Measurements from ENCODE around the gene REPIN1. TPM values are rescaled to one million over a fixed set of nuclear protein-coding genes. Genes with fewer than 3 reads are reported as not detected.

REPIN1 gene
- total RNA-seq, 1 donor from 2014 or later, result 148 TPM

DNA sequence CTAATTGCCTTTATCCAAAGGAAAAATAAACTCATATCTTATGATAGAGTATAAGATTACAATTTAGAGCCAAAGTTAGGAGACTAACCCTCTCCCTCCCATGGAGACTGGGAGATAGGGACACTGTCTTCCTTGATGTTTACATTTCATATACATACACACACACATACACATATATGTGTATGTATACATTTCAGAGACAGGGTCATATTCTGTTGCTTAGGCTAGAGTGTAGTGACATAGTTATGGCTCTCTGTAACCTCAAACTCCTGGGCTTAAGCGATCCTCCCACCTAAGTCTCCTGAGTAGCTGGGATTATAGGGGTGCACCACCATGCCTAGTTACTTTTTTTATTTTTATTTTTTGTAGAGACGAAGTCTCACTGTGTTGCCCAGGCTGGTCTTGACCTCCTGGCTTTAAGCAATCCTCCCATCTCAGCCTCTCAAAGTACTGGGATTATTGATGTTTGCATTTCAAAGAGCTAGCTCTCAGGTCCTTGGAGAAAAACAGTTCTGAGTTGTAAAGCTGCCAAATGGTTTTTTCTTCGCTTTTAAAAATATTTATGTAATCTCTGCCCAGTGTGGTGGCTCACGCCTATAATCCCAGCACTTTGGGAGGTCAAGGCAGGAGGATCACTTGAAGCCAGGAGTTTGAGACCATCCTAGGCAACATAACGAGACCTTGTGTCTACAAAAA lies 8.1 kb upstream of the REPIN1 start:
- TF ChIP-seq, protein P1, sequence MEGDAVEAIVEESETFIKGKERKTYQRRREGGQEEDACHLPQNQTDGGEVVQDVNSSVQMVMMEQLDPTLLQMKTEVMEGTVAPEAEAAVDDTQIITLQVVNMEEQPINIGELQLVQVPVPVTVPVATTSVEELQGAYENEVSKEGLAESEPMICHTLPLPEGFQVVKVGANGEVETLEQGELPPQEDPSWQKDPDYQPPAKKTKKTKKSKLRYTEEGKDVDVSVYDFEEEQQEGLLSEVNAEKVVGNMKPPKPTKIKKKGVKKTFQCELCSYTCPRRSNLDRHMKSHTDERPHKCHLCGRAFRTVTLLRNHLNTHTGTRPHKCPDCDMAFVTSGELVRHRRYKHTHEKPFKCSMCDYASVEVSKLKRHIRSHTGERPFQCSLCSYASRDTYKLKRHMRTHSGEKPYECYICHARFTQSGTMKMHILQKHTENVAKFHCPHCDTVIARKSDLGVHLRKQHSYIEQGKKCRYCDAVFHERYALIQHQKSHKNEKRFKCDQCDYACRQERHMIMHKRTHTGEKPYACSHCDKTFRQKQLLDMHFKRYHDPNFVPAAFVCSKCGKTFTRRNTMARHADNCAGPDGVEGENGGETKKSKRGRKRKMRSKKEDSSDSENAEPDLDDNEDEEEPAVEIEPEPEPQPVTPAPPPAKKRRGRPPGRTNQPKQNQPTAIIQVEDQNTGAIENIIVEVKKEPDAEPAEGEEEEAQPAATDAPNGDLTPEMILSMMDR (IDR thresholded peaks at IDR 0.05; ENCODE audit: unreplicated experiment), result no peak
- Mint-ChIP-seq H3K4me3 (ENCODE audit: low read depth) (no peak overlapping the region), H3K4me1 (ENCODE audit: low read depth) (peaks cover 4% of the 10 kb centered on the region), H3K27ac (no peak overlapping the region), H3K36me3 (ENCODE audit: insufficient read depth) (no peaks in the 10 kb centered on the region), H3K27me3 (peaks cover 14% of the 10 kb centered on the region), H3K9me3 (ENCODE audit: low read depth) (no peaks in the 10 kb centered on the region)
- DNase-seq (ENCODE audit: low spot score, unreplicated experiment), result no peak

DNA sequence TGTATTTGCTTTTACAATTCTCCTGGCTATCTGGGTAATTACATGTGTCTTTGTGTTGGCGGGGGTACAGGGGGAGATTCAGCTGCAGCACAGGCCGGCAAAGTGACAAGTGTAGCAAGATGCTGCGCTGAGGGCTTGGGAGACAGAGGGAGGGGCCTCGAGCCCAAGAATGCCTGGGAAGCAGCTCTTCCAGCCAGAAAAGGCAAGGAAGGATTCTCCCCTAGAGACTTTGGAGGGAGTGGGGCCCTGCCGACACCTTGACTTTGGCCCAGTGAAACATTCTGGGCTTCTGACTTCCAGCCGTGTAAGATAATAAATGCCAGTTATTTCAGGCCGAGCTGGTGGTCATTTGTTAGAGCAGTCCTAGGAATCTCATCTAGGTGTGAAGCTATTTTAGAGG lies 7.2 kb upstream of the REPIN1 start:
- H3K27ac Mint-ChIP-seq, result no peak overlapping the region
- TF ChIP-seq, protein P1 (IDR thresholded peaks at IDR 0.05; ENCODE audit: unreplicated experiment), result no peak
- no peaks in the 10 kb centered on the region for H3K9me3 Mint-ChIP-seq (ENCODE audit: low read depth)
- H3K27me3 Mint-ChIP-seq, result peaks cover 14% of the 10 kb centered on the region
- no peak for DNase-seq (ENCODE audit: low spot score, unreplicated experiment)
- H3K36me3 Mint-ChIP-seq (ENCODE audit: insufficient read depth), result no peaks in the 10 kb centered on the region
- peaks cover 5% of the 10 kb centered on the region for H3K4me1 Mint-ChIP-seq (ENCODE audit: low read depth)
- H3K4me3 Mint-ChIP-seq (ENCODE audit: low read depth), result no peak overlapping the region

DNA sequence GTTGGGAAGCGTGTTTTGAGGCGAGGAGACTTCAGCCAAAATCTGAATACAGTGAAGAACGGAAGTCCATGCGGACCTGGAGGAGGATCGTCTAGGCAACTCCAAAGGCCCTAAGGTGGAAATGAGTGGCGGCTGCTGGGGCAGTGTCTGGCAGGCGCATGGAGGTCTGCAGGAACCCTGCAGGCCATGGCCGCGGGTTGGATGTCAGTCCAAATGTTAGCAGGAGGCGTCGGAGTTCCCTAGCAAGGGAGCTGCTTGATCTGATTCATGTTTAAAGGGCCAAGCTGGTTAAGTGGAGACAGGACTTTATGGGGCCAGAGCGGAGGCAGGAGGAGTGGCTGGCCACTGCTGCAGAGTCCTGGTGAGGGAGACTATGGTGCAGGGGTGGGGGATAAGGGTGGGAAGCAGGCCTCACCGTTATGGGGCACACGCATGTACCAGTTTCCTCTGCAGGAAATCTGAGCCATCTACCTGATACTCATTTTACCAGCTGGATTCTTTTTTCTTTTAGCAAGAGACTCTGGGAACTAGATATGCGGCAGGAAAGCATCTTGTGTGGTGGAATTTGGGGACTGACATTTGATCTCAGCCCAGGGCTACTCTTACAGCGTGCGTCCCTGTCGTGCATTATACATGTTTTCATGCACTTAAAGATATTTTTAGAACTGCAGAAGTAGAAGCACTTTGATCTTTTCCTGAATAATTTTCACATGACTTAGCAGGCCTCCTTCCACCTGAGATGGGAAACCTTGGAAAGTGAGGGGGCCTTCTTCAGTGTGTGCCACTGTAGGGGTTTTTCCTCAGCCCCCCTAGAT lies 6.6 kb upstream of the REPIN1 start:
- Mint-ChIP-seq H3K4me3 (ENCODE audit: low read depth) (no peak overlapping the region), H3K27me3 (peaks cover 14% of the 10 kb centered on the region), H3K36me3 (ENCODE audit: insufficient read depth) (no peaks in the 10 kb centered on the region), H3K9me3 (ENCODE audit: low read depth) (no peaks in the 10 kb centered on the region), H3K27ac (no peak overlapping the region), H3K4me1 (ENCODE audit: low read depth) (peaks cover 5% of the 10 kb centered on the region)
- TF ChIP-seq, protein P1 (IDR thresholded peaks at IDR 0.05; ENCODE audit: unreplicated experiment), result no peak
- no peak for DNase-seq (ENCODE audit: low spot score, unreplicated experiment)

DNA sequence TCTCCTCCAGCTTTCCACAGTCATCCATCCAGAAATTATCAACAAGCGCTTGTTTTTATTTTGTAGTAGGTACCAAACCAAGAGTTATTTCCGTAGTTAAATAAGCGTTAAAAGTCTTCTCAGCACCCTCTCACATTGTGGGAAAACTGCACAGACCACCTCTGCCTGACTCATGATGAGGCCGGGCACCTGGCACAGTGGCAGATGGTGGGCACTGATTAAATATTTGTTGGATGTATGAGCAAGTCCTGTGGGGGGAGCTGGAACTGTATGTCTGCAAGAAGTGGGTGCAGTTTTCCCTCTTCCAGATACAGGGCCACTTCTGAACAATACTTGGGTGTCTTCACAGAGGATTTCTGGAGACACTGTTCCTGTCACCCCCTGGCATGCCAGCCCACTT lies 5.3 kb upstream of the REPIN1 start:
- Mint-ChIP-seq H3K27ac (no peak overlapping the region), H3K4me3 (ENCODE audit: low read depth) (no peak overlapping the region), H3K27me3 (peaks cover 14% of the 10 kb centered on the region), H3K9me3 (ENCODE audit: low read depth) (no peaks in the 10 kb centered on the region), H3K36me3 (ENCODE audit: insufficient read depth) (no peaks in the 10 kb centered on the region), H3K4me1 (ENCODE audit: low read depth) (peaks cover 8% of the 10 kb centered on the region)
- no peak for DNase-seq (ENCODE audit: low spot score, unreplicated experiment)
- TF ChIP-seq, protein P1 (IDR thresholded peaks at IDR 0.05; ENCODE audit: unreplicated experiment), result no peak

DNA sequence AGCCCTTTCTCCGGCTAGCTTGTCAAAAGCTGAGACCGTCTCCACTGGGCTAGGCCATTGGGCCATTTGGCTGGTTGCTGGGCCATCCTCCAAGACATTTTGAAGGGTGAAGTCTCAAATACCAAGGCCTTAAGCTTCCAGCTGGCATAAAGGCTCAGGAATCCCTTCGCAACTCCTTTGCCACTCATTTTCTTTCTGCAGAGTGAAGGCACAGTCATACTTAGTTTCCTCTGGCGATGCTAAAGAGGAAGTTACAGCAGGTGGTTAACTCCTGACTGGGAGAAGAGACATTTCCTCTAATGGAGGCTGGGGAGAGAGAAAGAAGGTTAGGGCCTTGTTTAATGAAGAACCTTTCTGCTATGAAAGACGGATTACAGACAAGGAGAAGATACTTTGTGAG lies 4.8 kb upstream of the REPIN1 start:
- no peaks in the 10 kb centered on the region for H3K36me3 Mint-ChIP-seq (ENCODE audit: insufficient read depth)
- H3K4me3 Mint-ChIP-seq (ENCODE audit: low read depth), result no peak overlapping the region
- peaks cover 8% of the 10 kb centered on the region for H3K4me1 Mint-ChIP-seq (ENCODE audit: low read depth)
- DNase-seq (ENCODE audit: low spot score, unreplicated experiment), result no peak
- peaks cover 14% of the 10 kb centered on the region for H3K27me3 Mint-ChIP-seq
- H3K9me3 Mint-ChIP-seq (ENCODE audit: low read depth), result no peaks in the 10 kb centered on the region
- H3K27ac Mint-ChIP-seq, result no peak overlapping the region
- TF ChIP-seq, protein P1 (IDR thresholded peaks at IDR 0.05; ENCODE audit: unreplicated experiment), result no peak
